Measurements from ENCODE around the gene FOXO1.

- TF ChIP-seq POLR2AphosphoS5 (IDR thresholded peaks at IDR 0.05; ENCODE audit: low read depth, low read length) (no peak), POLR2A (IDR thresholded peaks at IDR 0.05; ENCODE audit: low read depth, low read length) (no peak)
Observed at GRCh38 chr13:40586886-40587565, 79.4 kb downstream of the FOXO1 start.

Measured in GM12892 (cell line).